Stimulated activated naive B cell treated with anti-CD40 and anti-IgM and Interleukin-4, amounts not matched to agents 10 μg/mL and 1 μg/mL and 100 μg/mL, for 72 hours (primary cell): Measurements from ENCODE around the gene SERPINA12.

ENCODE experiments used
- ATAC-seq, 2 donors: fragments of 150-1000 bp; cut with Tn5 transposase; replicated peaks; 2 replicates each; pipeline ENCODE4 v1.10.0; 2021; ENCODE audit warnings: moderate library complexity in 1 of 2
- DNase-seq: peaks from one replicate; pipeline ENCODE4 v3.0.0; 2021
- H3K27ac Mint-ChIP-seq: one replicate; pipeline ENCODE4 v1.8.0; 2022; ENCODE audit warnings: mild to moderate bottlenecking, mixed read lengths
- H3K27me3 Mint-ChIP-seq, 2 donors: one replicate each; pipeline ENCODE4 v1.8.0; 2022; ENCODE audit warnings: mixed read lengths in 2 of 2
- H3K36me3 Mint-ChIP-seq, 2 donors: one replicate each; pipeline ENCODE4 v1.8.0; 2022; ENCODE audit warnings: mixed read lengths in 2 of 2, mild to moderate bottlenecking in 1 of 2
- H3K4me1 Mint-ChIP-seq, 2 donors: one replicate each; pipeline ENCODE4 v1.8.0; 2022; ENCODE audit warnings: mixed read lengths in 2 of 2, mild to moderate bottlenecking in 1 of 2
- H3K4me3 Mint-ChIP-seq, 2 donors: one replicate each; pipeline ENCODE4 v1.8.0; 2022; ENCODE audit warnings: mild to moderate bottlenecking in 2 of 2, mixed read lengths in 2 of 2, moderate library complexity in 1 of 2
- H3K9me3 Mint-ChIP-seq, 2 donors: one replicate each; pipeline ENCODE4 v1.8.0; 2022; ENCODE audit warnings: mixed read lengths in 2 of 2, mild to moderate bottlenecking in 1 of 2

The SERPINA12 gene

GRCh38 chr14:94460631-94461416 is 48.4 kb downstream of the SERPINA12 start:
- no peaks in the 10 kb centered on the region for H3K4me1 Mint-ChIP-seq
- DNase-seq = no peak
- peaks cover 18% of the 10 kb centered on the region in 2 donors for H3K9me3 Mint-ChIP-seq
- H3K36me3 Mint-ChIP-seq = peaks cover 0 to under 1% of the 10 kb centered on the region in 2 donors
- ATAC-seq = no peak
- no peak overlapping the region for H3K27ac Mint-ChIP-seq
- H3K4me3 Mint-ChIP-seq = no peak overlapping the region
- H3K27me3 Mint-ChIP-seq = peaks cover 11 to 12% of the 10 kb centered on the region in 2 donors

DNA sequence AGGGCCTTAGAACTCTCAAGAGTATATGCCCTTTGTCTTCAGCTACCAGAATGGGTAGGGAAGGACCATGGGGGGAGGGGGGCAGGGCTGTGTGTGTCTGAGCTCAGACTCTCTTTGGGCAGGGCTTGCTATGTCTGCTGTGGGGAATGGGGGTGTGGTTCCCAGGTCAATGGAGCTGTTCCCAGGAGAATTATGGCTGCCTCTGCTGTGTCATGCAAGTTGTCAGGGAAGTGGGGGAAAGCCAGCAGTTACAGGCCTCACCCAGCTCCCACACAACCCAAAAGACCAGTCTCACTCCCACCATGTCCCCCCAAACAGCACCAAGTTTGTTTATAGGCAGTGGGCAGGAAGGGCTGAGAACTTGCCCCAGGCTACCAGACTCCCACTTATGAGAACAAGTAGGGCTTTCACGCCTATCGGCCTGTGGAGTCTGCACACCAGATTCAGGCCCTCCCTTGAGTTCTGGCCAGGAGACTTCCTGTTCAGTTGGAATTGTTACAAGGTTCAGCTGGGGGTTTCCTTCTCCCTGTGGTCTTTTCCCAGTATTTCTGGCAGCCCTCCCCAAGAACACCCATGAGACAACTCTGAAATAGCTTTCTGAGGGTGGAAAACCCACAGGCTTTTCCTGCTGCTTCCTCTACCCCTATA is 50.6 kb downstream of the SERPINA12 start:
- peaks cover 20 to 21% of the 10 kb centered on the region in 2 donors for H3K9me3 Mint-ChIP-seq
- no peak for DNase-seq
- no peaks in the 10 kb centered on the region for H3K4me1 Mint-ChIP-seq
- no peak overlapping the region for H3K4me3 Mint-ChIP-seq
- ATAC-seq = no peak
- no peak overlapping the region for H3K27ac Mint-ChIP-seq
- no peaks in the 10 kb centered on the region for H3K36me3 Mint-ChIP-seq
- H3K27me3 Mint-ChIP-seq = peaks cover 18 to 19% of the 10 kb centered on the region in 2 donors

GRCh38 chr14:94458096-94458495 is 51.2 kb downstream of the SERPINA12 start:
- Mint-ChIP-seq H3K4me3 (no peak overlapping the region), H3K27ac (no peak overlapping the region), H3K4me1 (no peaks in the 10 kb centered on the region), H3K36me3 (no peaks in the 10 kb centered on the region), H3K27me3 (peaks cover 18 to 20% of the 10 kb centered on the region in 2 donors), H3K9me3 (peaks cover 21% of the 10 kb centered on the region in 2 donors)
- no peak for DNase-seq
- no peak for ATAC-seq

DNA sequence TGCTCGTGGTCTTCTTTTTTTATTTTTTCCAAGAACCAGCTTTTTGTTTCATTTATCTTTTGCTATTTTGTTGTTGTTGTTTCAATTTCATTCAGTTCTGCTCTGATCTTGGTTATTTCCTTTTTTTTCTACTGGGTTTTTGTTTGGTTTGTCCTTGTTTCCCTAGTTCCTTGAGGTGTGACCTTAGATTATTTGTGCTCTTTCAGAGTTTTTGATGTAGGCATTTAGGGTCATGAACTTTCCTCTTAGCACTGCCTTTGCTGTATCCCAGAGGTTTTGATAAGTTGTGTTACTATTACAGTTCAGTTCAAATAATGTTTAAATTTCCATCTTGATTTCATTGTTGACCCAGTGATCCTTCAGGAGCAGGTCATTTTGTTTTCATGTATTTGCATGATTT is 53.3 kb downstream of the SERPINA12 start:
- H3K36me3 Mint-ChIP-seq = no peaks in the 10 kb centered on the region
- no peak overlapping the region for H3K27ac Mint-ChIP-seq
- DNase-seq (no peak), ATAC-seq (no peak)
- peaks cover 18 to 21% of the 10 kb centered on the region in 2 donors for H3K9me3 Mint-ChIP-seq
- H3K4me3 Mint-ChIP-seq = no peak overlapping the region
- H3K4me1 Mint-ChIP-seq = no peaks in the 10 kb centered on the region
- peaks cover 18 to 20% of the 10 kb centered on the region in 2 donors for H3K27me3 Mint-ChIP-seq

DNA sequence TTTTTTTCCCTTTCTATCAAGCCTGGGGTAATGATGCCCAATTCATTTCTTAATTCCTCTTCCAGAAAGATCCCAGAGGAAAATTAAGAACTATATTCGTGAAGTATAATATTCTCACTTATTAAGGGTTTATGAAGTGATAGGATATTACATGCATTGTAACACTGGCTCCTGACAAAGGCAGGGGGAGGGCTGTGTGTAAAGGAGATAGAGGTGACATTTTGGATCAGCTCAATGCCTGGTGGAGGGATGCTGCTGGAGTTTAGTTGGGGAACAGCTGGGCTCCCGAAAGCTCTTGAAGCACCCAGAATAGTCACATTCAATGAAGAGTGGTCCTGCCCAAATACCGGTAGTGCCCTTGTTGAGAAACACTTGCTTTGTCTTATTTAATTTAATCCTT is 57.4 kb downstream of the SERPINA12 start:
- Mint-ChIP-seq H3K27ac (no peak overlapping the region), H3K27me3 (peaks cover 11 to 22% of the 10 kb centered on the region in 2 donors), H3K4me1 (no peaks in the 10 kb centered on the region), H3K4me3 (no peak overlapping the region), H3K9me3 (peaks cover 8% of the 10 kb centered on the region in 2 donors), H3K36me3 (no peaks in the 10 kb centered on the region)
- no peak for DNase-seq
- no peak for ATAC-seq

DNA sequence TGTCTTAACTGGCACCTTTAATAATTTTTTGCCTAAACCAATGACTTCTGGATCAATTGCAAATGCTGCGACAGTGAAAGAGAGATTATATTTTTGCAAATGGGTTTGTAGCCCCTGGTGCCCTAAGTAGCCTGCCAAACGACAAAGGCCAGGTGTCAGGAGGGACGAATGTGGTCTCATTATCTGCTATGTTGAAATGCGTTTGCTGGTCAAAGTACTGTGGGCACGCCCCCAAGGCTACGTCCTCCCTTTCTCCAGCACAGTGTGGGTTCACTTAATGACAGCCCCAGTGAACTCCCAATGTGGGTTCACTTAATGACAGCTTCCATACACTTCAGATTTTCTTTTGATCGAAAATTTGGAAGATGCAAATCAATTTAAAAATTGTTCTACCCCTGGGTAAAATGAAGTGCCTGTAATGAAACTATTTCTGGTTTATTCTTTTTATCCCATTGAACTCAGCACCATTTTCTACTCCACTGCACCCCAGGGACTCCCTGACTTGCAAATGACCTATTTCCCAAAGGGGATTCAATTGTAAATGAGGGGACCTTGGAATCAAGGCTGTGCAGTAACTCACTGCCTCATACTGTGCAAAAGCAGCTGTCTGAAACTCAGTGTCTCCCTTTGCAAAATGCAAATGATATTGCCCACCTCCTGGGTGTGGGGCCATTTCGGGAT is 58.0 kb downstream of the SERPINA12 start:
- ATAC-seq (no peak), DNase-seq (no peak)
- H3K4me3 Mint-ChIP-seq = no peak overlapping the region
- no peak overlapping the region for H3K27ac Mint-ChIP-seq
- H3K36me3 Mint-ChIP-seq = no peaks in the 10 kb centered on the region
- H3K4me1 Mint-ChIP-seq = no peaks in the 10 kb centered on the region
- H3K9me3 Mint-ChIP-seq = peaks cover 5 to 6% of the 10 kb centered on the region in 2 donors
- H3K27me3 Mint-ChIP-seq = peaks cover 11 to 17% of the 10 kb centered on the region in 2 donors

DNA sequence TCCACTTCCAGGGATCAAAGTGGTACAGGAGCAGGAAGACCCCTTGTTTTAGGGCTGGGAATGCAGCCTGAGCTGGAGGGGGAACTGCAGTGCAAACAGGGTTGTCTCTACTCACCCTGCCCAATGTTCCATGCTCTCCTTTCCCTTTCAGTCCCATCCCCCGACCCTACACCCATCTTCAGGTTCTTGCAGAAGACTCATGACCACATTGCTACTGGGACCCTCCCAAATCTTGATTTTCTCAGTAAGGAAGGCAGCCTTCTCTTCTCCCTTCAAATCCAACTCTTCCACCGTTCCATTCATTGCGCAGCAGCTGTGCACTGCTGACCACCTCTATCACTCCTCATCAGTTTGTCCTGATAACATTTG is 58.6 kb downstream of the SERPINA12 start:
- Mint-ChIP-seq H3K36me3 (no peaks in the 10 kb centered on the region), H3K27me3 (peaks cover 11 to 13% of the 10 kb centered on the region in 2 donors), H3K4me1 (no peaks in the 10 kb centered on the region), H3K9me3 (peaks cover 2 to 7% of the 10 kb centered on the region in 2 donors), H3K4me3 (no peak overlapping the region), H3K27ac (no peak overlapping the region)
- ATAC-seq (no peak), DNase-seq (no peak)

GRCh38 chr14:94449930-94450329 is 59.3 kb downstream of the SERPINA12 start:
- H3K27me3 Mint-ChIP-seq = peaks cover 11% of the 10 kb centered on the region in 2 donors
- peaks cover 0 to 7% of the 10 kb centered on the region in 2 donors for H3K9me3 Mint-ChIP-seq
- H3K36me3 Mint-ChIP-seq = no peaks in the 10 kb centered on the region
- ATAC-seq (no peak), DNase-seq (no peak)
- H3K27ac Mint-ChIP-seq = no peak overlapping the region
- H3K4me1 Mint-ChIP-seq = no peaks in the 10 kb centered on the region
- no peak overlapping the region for H3K4me3 Mint-ChIP-seq

- H3K27ac Mint-ChIP-seq = no peak overlapping the region
- ATAC-seq (no peak), DNase-seq (no peak)
- peaks cover 3 to 5% of the 10 kb centered on the region in 2 donors for H3K27me3 Mint-ChIP-seq
- H3K4me3 Mint-ChIP-seq = no peak overlapping the region
- no peaks in the 10 kb centered on the region for H3K4me1 Mint-ChIP-seq
- no peaks in the 10 kb centered on the region for H3K36me3 Mint-ChIP-seq
- peaks cover 0 to 3% of the 10 kb centered on the region in 2 donors for H3K9me3 Mint-ChIP-seq
Measured at GRCh38 chr14:94448071-94448808, 61.0 kb downstream of the SERPINA12 start.

- H3K9me3 Mint-ChIP-seq = peaks cover 0 to 3% of the 10 kb centered on the region in 2 donors
- DNase-seq (no peak), ATAC-seq (no peak)
- H3K27ac Mint-ChIP-seq = no peak overlapping the region
- H3K36me3 Mint-ChIP-seq = no peaks in the 10 kb centered on the region
- no peaks in the 10 kb centered on the region for H3K4me1 Mint-ChIP-seq
- peaks cover 3 to 5% of the 10 kb centered on the region in 2 donors for H3K27me3 Mint-ChIP-seq
- no peak overlapping the region for H3K4me3 Mint-ChIP-seq
Measured at GRCh38 chr14:94447206-94447605, 62.1 kb downstream of the SERPINA12 start.

- ATAC-seq = no peak
- no peaks in the 10 kb centered on the region for H3K36me3 Mint-ChIP-seq
- DNase-seq = no peak
- H3K27ac Mint-ChIP-seq = no peak overlapping the region
- no peaks in the 10 kb centered on the region for H3K4me1 Mint-ChIP-seq
- peaks cover 3 to 5% of the 10 kb centered on the region in 2 donors for H3K27me3 Mint-ChIP-seq
- H3K9me3 Mint-ChIP-seq = peaks cover 0 to 3% of the 10 kb centered on the region in 2 donors
- H3K4me3 Mint-ChIP-seq = no peak overlapping the region
Measured at GRCh38 chr14:94446126-94446525, 63.1 kb downstream of the SERPINA12 start.

DNA sequence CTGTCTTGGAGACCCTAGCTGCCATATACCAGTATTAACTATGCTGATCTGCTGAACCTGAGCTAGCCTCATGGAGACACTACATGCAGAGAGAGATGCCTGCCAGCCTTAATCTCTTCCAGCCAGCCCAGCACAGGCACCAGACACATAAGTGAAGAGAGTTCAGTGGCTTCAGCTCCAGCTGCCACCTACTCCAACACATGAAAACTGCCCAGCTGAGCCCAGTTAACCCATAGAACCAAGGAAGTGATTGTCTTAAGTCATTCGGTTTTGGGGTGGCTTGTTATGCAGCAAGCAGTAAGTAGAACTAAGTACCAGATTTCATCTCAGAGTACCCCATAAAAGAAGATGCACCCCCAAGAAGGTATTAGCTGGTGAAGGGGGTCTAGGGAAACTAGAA is 64.3 kb downstream of the SERPINA12 start:
- ATAC-seq (no peak), DNase-seq (no peak)
- Mint-ChIP-seq H3K27ac (no peak overlapping the region), H3K4me1 (no peaks in the 10 kb centered on the region), H3K4me3 (no peak overlapping the region), H3K9me3 (peaks cover 0 to 3% of the 10 kb centered on the region in 2 donors), H3K36me3 (no peaks in the 10 kb centered on the region), H3K27me3 (peaks cover 0 to under 1% of the 10 kb centered on the region in 2 donors)

DNA sequence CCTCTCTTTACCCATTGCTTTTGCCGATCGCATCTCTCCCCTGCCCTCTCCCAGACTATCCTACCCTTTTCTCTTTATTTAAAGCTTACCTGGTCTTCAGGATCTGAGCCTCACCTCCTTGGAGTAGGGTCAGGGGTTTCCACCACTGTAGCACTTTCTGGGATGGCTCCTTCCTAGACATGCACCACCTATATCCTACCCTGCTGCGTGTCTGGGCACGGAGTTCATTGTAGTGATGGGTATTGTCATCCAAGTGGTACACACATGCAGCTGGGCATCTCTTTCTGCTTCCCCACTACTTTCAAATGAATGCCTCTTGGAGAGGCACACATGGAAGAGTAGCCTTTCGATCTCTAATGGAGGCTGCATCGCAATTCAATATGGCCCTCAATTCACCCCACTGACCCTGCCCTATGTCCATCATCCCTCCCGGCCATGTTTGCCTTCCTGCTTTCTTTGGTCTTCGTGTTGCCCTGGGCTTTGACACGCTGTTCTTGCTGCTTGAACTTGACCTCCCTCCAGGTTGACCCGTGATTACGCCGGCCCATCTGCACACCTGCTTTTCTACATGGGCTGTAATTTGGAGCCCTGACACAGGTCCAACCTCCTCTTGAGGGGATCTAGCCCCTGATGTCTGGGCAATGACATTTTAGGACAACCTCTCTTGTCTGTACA is 67.6 kb downstream of the SERPINA12 start:
- DNase-seq = no peak
- no peaks in the 10 kb centered on the region for H3K27me3 Mint-ChIP-seq
- no peak overlapping the region for H3K27ac Mint-ChIP-seq
- ATAC-seq = no peak
- H3K36me3 Mint-ChIP-seq = no peaks in the 10 kb centered on the region
- H3K4me1 Mint-ChIP-seq = no peaks in the 10 kb centered on the region
- H3K9me3 Mint-ChIP-seq = peaks cover 0 to 3% of the 10 kb centered on the region in 2 donors
- no peak overlapping the region for H3K4me3 Mint-ChIP-seq

DNA sequence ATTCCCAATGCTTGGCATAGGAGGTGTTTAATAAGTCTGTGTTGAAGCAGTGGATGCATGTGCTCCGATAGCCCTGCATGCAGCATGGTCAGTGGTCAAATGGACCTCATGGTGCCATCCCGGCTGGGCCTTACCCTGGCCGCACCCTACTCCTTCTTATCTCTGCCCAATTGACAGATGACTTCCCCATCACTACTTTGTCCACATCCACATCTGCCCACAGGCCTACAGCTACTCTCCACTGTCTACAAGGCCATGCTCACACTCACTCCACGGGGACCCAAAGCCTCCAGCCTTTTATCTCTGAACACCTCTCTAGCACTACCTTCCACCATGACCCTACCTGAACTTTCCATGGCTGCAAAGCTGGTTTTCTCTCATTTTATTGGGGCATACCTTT is 68.1 kb downstream of the SERPINA12 start:
- DNase-seq = no peak
- Mint-ChIP-seq H3K9me3 (peaks cover 0 to 3% of the 10 kb centered on the region in 2 donors), H3K4me1 (no peaks in the 10 kb centered on the region), H3K36me3 (no peaks in the 10 kb centered on the region), H3K4me3 (no peak overlapping the region), H3K27me3 (no peaks in the 10 kb centered on the region), H3K27ac (no peak overlapping the region)
- ATAC-seq = no peak
